Measurements from ENCODE around the gene GRM4.

GRCh38 chr6:33976437-33977360 lies 169.2 kb downstream of the GRM4 start:
- TF ChIP-seq CTCF (conservative IDR thresholded peaks at IDR 0.05; ENCODE audit: low read depth, low read length) (no peak), EZH2 (IDR thresholded peaks at IDR 0.05; ENCODE audit: borderline replicate concordance, low read depth, low read length, poor library complexity, severe bottlenecking) (no peak)
